B cell (primary cell): ENCODE data around the gene SLC66A1. TPM values are rescaled to one million over a fixed set of nuclear protein-coding genes. Genes with fewer than 3 reads are reported as not detected.

ENCODE experiments used
- ATAC-seq: fragments of 200-7000 bp; cut with Tn5 transposase; one replicate; pipeline ENCODE4 v1.10.0; 2021; ENCODE audit warnings: low read depth, mild to moderate bottlenecking, moderate number of reproducible peaks, moderate library complexity
- CTCF ChIA-PET: fragments of 350-600 bp; sonication (Branson Sonifier 250); formaldehyde crosslinking; loops from one replicate; lab custom pipeline; 2021; ENCODE audit warnings: antibody characterized with exemption, inconsistent platforms; lab: Charles Lee
- POLR2A ChIA-PET: fragments of 350-600 bp; sonication (Branson Sonifier 250); formaldehyde crosslinking; loops from one replicate; lab custom pipeline; 2021; ENCODE audit warnings: antibody characterized with exemption; lab: Charles Lee
- DNase-seq: peaks from one replicate; pipeline ENCODE4 v3.0.0; 2013
- H2AFZ ChIP-seq: 2 replicates; pipeline ENCODE4 v1.6.1; 2012; ENCODE audit warnings: mild to moderate bottlenecking, low read depth, low read length; ENCODE audit not compliant: insufficient read depth, poor library complexity, severe bottlenecking
- H3K27ac ChIP-seq, 2 donors: 1 replicate in 1 of 2; 2 replicates in 1 of 2; pipeline ENCODE4 v1.5.1; 2012 to 2013; ENCODE audit warnings: low read length in 2 of 2, mild to moderate bottlenecking in 2 of 2, moderate library complexity in 1 of 2
- H3K27me3 ChIP-seq, 4 experiments: fragments of 200-600 bp in 1 of 4; sonication (generic) in 1 of 4; replicated peaks in 1 of 4; 1 replicate in 2 of 4; 2 replicates in 2 of 4; pipeline versions ENCODE4 v1.6.1 to v1.7.0; 2013 to 2016; ENCODE audit warnings: low read length in 3 of 4, mild to moderate bottlenecking in 2 of 4, mixed read lengths in 1 of 4, moderate library complexity in 1 of 4; ENCODE audit not compliant: insufficient read depth in 4 of 4, control insufficient read depth in 3 of 4; ENCODE audit errors: control extremely low read depth in 1 of 4
- H3K36me3 ChIP-seq, 2 experiments: replicated peaks in 1 of 2; 1 replicate in 1 of 2; 2 replicates in 1 of 2; pipeline versions ENCODE4 v1.6.1 to v1.7.1; 2013; ENCODE audit warnings: low read length in 1 of 2; ENCODE audit not compliant: insufficient read depth in 2 of 2, control insufficient read depth in 1 of 2; ENCODE audit errors: control extremely low read depth in 1 of 2, extremely low read depth in 1 of 2
- H3K4me1 ChIP-seq, 2 donors: fragments of 200-600 bp in 1 of 2; sonication (generic) in 1 of 2; 1 replicate in 1 of 2; 2 replicates in 1 of 2; pipeline versions ENCODE4 v1.5.1 to v1.6.1; 2013 to 2017; ENCODE audit warnings: low read length in 2 of 2; ENCODE audit not compliant: control insufficient read depth in 2 of 2, insufficient read depth in 2 of 2
- H3K4me2 ChIP-seq: replicated peaks from 2 replicates; pipeline ENCODE3; 2012; ENCODE audit warnings: mild to moderate bottlenecking, low read depth, low read length; ENCODE audit not compliant: poor library complexity, severe bottlenecking
- H3K4me3 ChIP-seq, 5 experiments: fragments of 200-600 bp in 1 of 5; sonication (generic) in 1 of 5; 1 replicate in 3 of 5; 2 replicates in 2 of 5; pipeline versions ENCODE4 v1.5.1 to v1.7.0; 2011 to 2016; ENCODE audit warnings: low read length in 4 of 5, mild to moderate bottlenecking in 4 of 5, low read depth in 2 of 5, control low read depth in 1 of 5, moderate library complexity in 1 of 5; ENCODE audit not compliant: insufficient read depth in 1 of 5; ENCODE audit errors: control extremely low read depth in 1 of 5, extremely low read depth in 1 of 5
- H3K79me2 ChIP-seq: fragments of 200-600 bp; sonication (generic); one replicate; pipeline ENCODE4 v1.6.0; 2016; ENCODE audit warnings: low read length; ENCODE audit not compliant: control insufficient read depth, insufficient read depth
- H3K9ac ChIP-seq: fragments of 200-600 bp; sonication (generic); 2 replicates; pipeline ENCODE4 v1.6.1; 2017; ENCODE audit warnings: mild to moderate bottlenecking, low read length, moderate library complexity
- H3K9me3 ChIP-seq, 3 donors: one replicate each; pipeline versions ENCODE4 v1.6.1 to v1.7.1; 2013; ENCODE audit warnings: low read length in 2 of 3; ENCODE audit not compliant: control insufficient read depth in 2 of 3, insufficient read depth in 1 of 3; ENCODE audit errors: control extremely low read depth in 1 of 3
- H4K20me1 ChIP-seq: 2 replicates; pipeline ENCODE4 v1.6.0; 2012; ENCODE audit warnings: mild to moderate bottlenecking, low read length; ENCODE audit not compliant: insufficient read depth, control insufficient read depth, poor library complexity, severe bottlenecking
- H3K27ac Mint-ChIP-seq: one replicate; pipeline ENCODE4 v1.8.0; 2021; ENCODE audit warnings: mixed read lengths
- H3K27me3 Mint-ChIP-seq: one replicate; pipeline ENCODE4 v1.8.0; 2021; ENCODE audit warnings: mixed read lengths
- H3K4me1 Mint-ChIP-seq: one replicate; pipeline ENCODE4 v1.8.0; 2021; ENCODE audit warnings: mixed read lengths
- H3K4me3 Mint-ChIP-seq: one replicate; pipeline ENCODE4 v1.8.0; 2021; ENCODE audit warnings: mixed read lengths
- H3K9me3 Mint-ChIP-seq: one replicate; pipeline ENCODE4 v1.8.0; 2022; ENCODE audit warnings: mixed read lengths; ENCODE audit not compliant: insufficient read depth
- CTCF ChIP-seq: fragments of 200-600 bp; IDR thresholded peaks from one replicate; pipeline ENCODE4 v1.8.0; 2022; ENCODE audit warnings: antibody characterized with exemption, mild to moderate bottlenecking
- EZH2 ChIP-seq: IDR thresholded peaks from 2 replicates; pipeline ENCODE4 v1.6.1; 2012; ENCODE audit warnings: borderline replicate concordance, low read depth, mild to moderate bottlenecking, moderate library complexity, low read length; ENCODE audit not compliant: insufficient read depth, poor library complexity, severe bottlenecking
- WGBS: methylation state at CpG from one replicate; pipeline ENCODE4 v1.1.5; 2013; ENCODE audit warnings: missing lambda C conversion rate; ENCODE audit not compliant: insufficient coverage; 5-methylcytosine and 5-hydroxymethylcytosine counted together
- intact Hi-C: fragments of 100-400 bp; cut with micrococcal nuclease; formaldehyde crosslinking; loops from one replicate; pipeline ENCODE4 v1.10.0; 2022
- polyA plus RNA-seq: library from polyadenylated mRNA; depleted of rRNA; stranded (reverse); fragments of >200 nt; gene quantifications from 2 replicates; pipeline ENCODE4 v1.2.3, GENCODE V29; 2012
- total RNA-seq, 2 donors: library from RNA; stranded (reverse); fragments of 120-200 nt in 1 of 2; gene quantifications; 1 replicate in 1 of 2; 2 replicates in 1 of 2; pipeline versions ENCODE4 v1.2.3 to v1.2.4, GENCODE V29; 2013 to 2022

The SLC66A1 gene
- total and polyA plus RNA-seq, 2 donors (not counting 1 experiment from before 2014, with no cell fraction given), result 24.4 to 26.8 TPM

DNA sequence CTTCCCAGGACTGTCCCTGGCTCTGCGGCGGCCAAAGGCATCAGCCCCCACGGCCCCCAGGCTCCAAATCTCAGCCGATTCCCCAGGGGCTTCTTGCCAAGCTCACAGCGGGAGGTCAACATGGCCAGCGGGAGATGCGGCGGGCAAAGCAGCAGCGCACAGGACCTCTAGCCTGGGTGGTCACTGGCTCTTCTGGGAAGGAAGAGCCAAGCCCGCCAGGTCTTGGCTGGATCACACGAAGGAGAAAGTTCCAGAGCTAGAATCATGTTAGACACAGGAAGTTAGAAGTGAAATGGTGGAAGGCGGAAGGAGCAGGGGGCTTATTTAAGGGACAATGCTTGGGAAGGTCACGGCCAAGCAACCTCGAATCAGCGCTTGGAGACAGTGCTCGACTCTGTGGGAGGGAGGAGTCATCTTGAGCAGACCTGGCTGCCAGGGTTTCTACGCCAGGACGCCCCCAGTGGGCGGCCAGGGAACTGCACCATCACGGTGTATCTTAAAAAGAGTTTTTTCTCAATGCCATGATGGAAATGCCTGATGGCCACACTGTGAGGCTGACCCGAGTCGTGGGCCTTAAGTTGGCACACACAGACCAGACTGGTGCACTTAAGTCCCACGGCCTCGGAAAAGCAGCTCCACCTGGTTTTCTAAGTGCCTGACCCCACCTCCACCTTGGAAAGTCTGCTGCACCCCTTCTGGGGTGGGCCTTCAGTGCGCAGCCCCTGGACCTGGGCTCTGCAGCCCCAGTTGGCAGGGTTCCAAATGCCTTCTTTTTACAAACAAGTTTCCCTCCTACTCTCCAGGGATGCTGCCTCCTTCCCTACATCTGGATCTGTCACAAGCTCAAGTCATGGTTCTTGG lies 29.3 kb downstream of the SLC66A1 start:
- Mint-ChIP-seq H3K27ac (no peak overlapping the region), H3K4me3 (no peak overlapping the region), H3K27me3 (no peaks in the 10 kb centered on the region), H3K9me3 (no peaks in the 10 kb centered on the region), H3K4me1 (peaks cover 1% of the 10 kb centered on the region)
- CTCF ChIA-PET, result interaction anchor here (0.9 to 1.4 kb wide), 9 partner anchors 36 to 320 kb away, joined by 3 to 4 read pairs (median 3); no protein-coding TSS in a partner anchor
- Histone ChIP-seq H3K27me3 (no peaks in the 10 kb centered on the region), H2AFZ (no peak overlapping the region), H3K9ac (no peak overlapping the region), H3K9me3 (no peaks in the 10 kb centered on the region), H4K20me1 (peaks cover 33% of the 10 kb centered on the region), H3K4me1 (no peaks in the 10 kb centered on the region), H3K79me2 (no peaks in the 10 kb centered on the region), H3K4me3 (no peak overlapping the region), H3K4me2 (no peak overlapping the region), H3K27ac (no peak overlapping the region), H3K36me3 (peaks cover 0 to 73% of the 10 kb centered on the region in 2 experiments)
- POLR2A ChIA-PET, result no interaction called here
- peak; percentile 81 for ATAC-seq
- intact Hi-C loops, result loop anchor here (5.0 kb wide), 1 partner anchor 51 kb away; no protein-coding TSS in a partner anchor
- TF ChIP-seq CTCF, result peak; percentile 97
- TF ChIP-seq EZH2, result no peak
- WGBS, result 72% methylated on average over 25 of the region's 25 CpGs
- DNase-seq, result peak; percentile 77
